HepG2 (cell line): ENCODE data around the gene TIMP4. TPM values are rescaled to one million over a fixed set of nuclear protein-coding genes. Genes with fewer than 3 reads are reported as not detected.

Experiments
- ATAC-seq: fragments of 200-7000 bp; cut with Tn5 transposase; 3 replicates; pipeline ENCODE4 v1.9.1; 2020; ENCODE audit warnings: mild to moderate bottlenecking, moderate library complexity
- BruUV-seq: library from RNA; stranded (reverse); fragments of 400-500 nt; replicated peaks from 2 replicates; lab custom pipeline; 2021; lab: Mats Ljungman, UMichigan
- CTCF ChIA-PET: fragments of 300-600 bp; formaldehyde crosslinking; extraction: SDS; loops from one replicate; lab custom pipeline; 2021; ENCODE audit warnings: low total read pairs, inconsistent platforms, low intra/inter-chr PET ratio; lab: Yijun Ruan, JAX
- POLR2A ChIA-PET: fragments of 350-600 bp; sonication (Branson Sonifier 250); formaldehyde crosslinking; loops from one replicate; lab custom pipeline; 2020; ENCODE audit warnings: antibody characterized with exemption, inconsistent platforms; lab: Yijun Ruan, JAX
- DNase-seq: peaks from one replicate; pipeline ENCODE4 v3.0.0-alpha.2; 2015; ENCODE audit warnings: low spot score
- FAIRE-seq: peaks from 3 replicates; lab custom pipeline; 2011; peaks lifted over from hg19 to GRCh38; lab: Jason Lieb, UNC
- H2AFZ ChIP-seq: one replicate; pipeline ENCODE4 v1.6.1; 2011; ENCODE audit warnings: low read length, inconsistent platforms
- H3K27ac ChIP-seq: fragments of 300-600 bp; 3 replicates; pipeline ENCODE4 v1.8.0; 2011; ENCODE audit warnings: mixed run types, mild to moderate bottlenecking, mixed read lengths, low read length, inconsistent platforms; ENCODE audit not compliant: insufficient read depth; ENCODE audit errors: extremely low read length
- H3K27me3 ChIP-seq, 2 experiments: fragments of 200-600 bp in 1 of 2; 2 replicates in 1 of 2; 3 replicates in 1 of 2; pipeline versions ENCODE4 v1.6.0 to v1.8.0; 2011; ENCODE audit warnings: low read length in 2 of 2, mild to moderate bottlenecking in 2 of 2, moderate library complexity in 2 of 2, inconsistent platforms in 1 of 2; ENCODE audit not compliant: insufficient read depth in 2 of 2, control insufficient read depth in 1 of 2
- H3K36me3 ChIP-seq, 2 experiments: fragments of 200-600 bp in 1 of 2; replicated peaks in 1 of 2; 2 replicates in 1 of 2; 3 replicates in 1 of 2; pipeline versions ENCODE4 v1.5.1 to v1.8.0; 2011; ENCODE audit warnings: low read length in 2 of 2, inconsistent platforms in 1 of 2; ENCODE audit not compliant: insufficient read depth in 2 of 2, control insufficient read depth in 1 of 2
- H3K4me1 ChIP-seq: 2 replicates; pipeline ENCODE4 v1.5.1; 2012; ENCODE audit warnings: low read length, inconsistent platforms; ENCODE audit not compliant: insufficient read depth
- H3K4me2 ChIP-seq: 2 replicates; pipeline ENCODE4 v1.6.0; 2011; ENCODE audit warnings: low read depth, low read length, inconsistent platforms
- H3K4me3 ChIP-seq, 3 experiments: fragments of 200-600 bp in 1 of 3; sonication (generic), shearing (Covaris generic) in 1 of 3; replicated peaks in 1 of 3; 2 replicates each; pipeline ENCODE4 v1.5.1; 2011 to 2016; ENCODE audit warnings: low read length in 3 of 3, inconsistent platforms in 2 of 3, low read depth in 2 of 3, mild to moderate bottlenecking in 2 of 3, control low read depth in 1 of 3, mixed read lengths in 1 of 3; ENCODE audit not compliant: insufficient read depth in 1 of 3
- H3K79me2 ChIP-seq: one replicate; pipeline ENCODE4 v1.6.1; 2011; ENCODE audit warnings: low read length, inconsistent platforms; ENCODE audit not compliant: insufficient read depth
- H3K9ac ChIP-seq: 2 replicates; pipeline ENCODE4 v1.6.0; 2011; ENCODE audit warnings: mild to moderate bottlenecking, low read depth, low read length, inconsistent platforms; ENCODE audit not compliant: insufficient read depth
- H3K9me3 ChIP-seq: 2 replicates; pipeline ENCODE4 v1.5.1; 2012; ENCODE audit warnings: mild to moderate bottlenecking, low read length
- H4K20me1 ChIP-seq: 2 replicates; pipeline ENCODE4 v1.6.0; 2011; ENCODE audit warnings: inconsistent platforms, mild to moderate bottlenecking, low read length, moderate library complexity; ENCODE audit not compliant: insufficient read depth
- ATF7 ChIP-seq, 2 experiments: fragments of 450-650 bp in 1 of 2; sonication (generic) in 1 of 2; formaldehyde crosslinking in 1 of 2; IDR thresholded peaks; 2 replicates each; pipeline versions ENCODE4 v1.4.0 to v1.6.1; 2016 to 2020; ENCODE audit warnings: antibody characterized with exemption in 1 of 2, mild to moderate bottlenecking in 1 of 2, missing genetic modification reagents in 1 of 2
- ATM ChIP-seq: fragments of 450-650 bp; IDR thresholded peaks from 2 replicates; pipeline ENCODE4 v1.7.1; 2017; ENCODE audit warnings: mild to moderate bottlenecking, borderline replicate concordance
- BRF2 ChIP-seq: sonication (generic); formaldehyde crosslinking; IDR thresholded peaks from 2 replicates; pipeline ENCODE4 v1.8.1; 2022; ENCODE audit warnings: mild to moderate bottlenecking, missing genetic modification reagents
- CBX1 ChIP-seq: IDR thresholded peaks from one replicate; pipeline ENCODE4 v1.6.1; 2016; ENCODE audit warnings: antibody characterized with exemption, low read depth
- CREM ChIP-seq, 2 experiments: sonication (generic) in 1 of 2; formaldehyde crosslinking in 1 of 2; IDR thresholded peaks; 2 replicates each; pipeline versions ENCODE4 v1.4.0 to v1.6.1; 2016 to 2020; ENCODE audit warnings: antibody characterized with exemption in 1 of 2, mild to moderate bottlenecking in 1 of 2, missing genetic modification reagents in 1 of 2
- E2F2 ChIP-seq: sonication (generic); formaldehyde crosslinking; IDR thresholded peaks from 2 replicates; pipeline ENCODE4 v1.4.0; 2020; ENCODE audit warnings: missing genetic modification reagents, borderline replicate concordance
- MAX ChIP-seq: IDR thresholded peaks from 2 replicates; pipeline ENCODE4 v1.6.1; 2012; ENCODE audit warnings: inconsistent platforms
- MED8 ChIP-seq: sonication (generic); formaldehyde crosslinking; IDR thresholded peaks from 2 replicates; pipeline ENCODE4 v1.8.1; 2023; ENCODE audit warnings: mild to moderate bottlenecking, missing genetic modification reagents; ENCODE audit not compliant: insufficient replicate concordance
- MIER3 ChIP-seq: IDR thresholded peaks from 2 replicates; pipeline ENCODE4 v1.6.1; 2016; ENCODE audit warnings: missing compliant biosample characterization, borderline replicate concordance
- PAWR ChIP-seq: sonication (generic); formaldehyde crosslinking; IDR thresholded peaks from 2 replicates; pipeline ENCODE4 v1.4.0; 2020; ENCODE audit warnings: missing genetic modification reagents, mild to moderate bottlenecking, borderline replicate concordance
- POLR2G ChIP-seq: fragments of 200-400 bp; formaldehyde crosslinking; IDR thresholded peaks from 2 replicates; pipeline ENCODE4 v1.6.1; 2018; ENCODE audit warnings: mild to moderate bottlenecking, low read depth, low read length, moderate library complexity
- RBAK ChIP-seq: sonication (generic); formaldehyde crosslinking; IDR thresholded peaks from 2 replicates; pipeline ENCODE4 v1.5.1; 2020; ENCODE audit warnings: mild to moderate bottlenecking, missing genetic modification reagents
- SP4 ChIP-seq: sonication (generic); formaldehyde crosslinking; IDR thresholded peaks from 2 replicates; pipeline ENCODE4 v1.8.1; 2023; ENCODE audit warnings: mild to moderate bottlenecking, missing genetic modification reagents
- ZBTB3 ChIP-seq: sonication (generic); formaldehyde crosslinking; IDR thresholded peaks from 2 replicates; pipeline ENCODE4 v1.4.0; 2020; ENCODE audit warnings: low read depth, mild to moderate bottlenecking, moderate library complexity, missing genetic modification reagents, borderline replicate concordance
- ZHX1 ChIP-seq: sonication (generic); formaldehyde crosslinking; IDR thresholded peaks from 2 replicates; pipeline ENCODE4 v1.8.1; 2022; ENCODE audit warnings: low read depth, mild to moderate bottlenecking, missing genetic modification reagents
- ZNF746 ChIP-seq: sonication (generic); formaldehyde crosslinking; IDR thresholded peaks from 2 replicates; pipeline ENCODE4 v1.8.0; 2022; ENCODE audit warnings: mild to moderate bottlenecking, missing genetic modification reagents
- ZNF839 ChIP-seq: sonication (generic); formaldehyde crosslinking; IDR thresholded peaks from 2 replicates; pipeline ENCODE4 v1.4.0; 2020; ENCODE audit warnings: missing genetic modification reagents, mild to moderate bottlenecking, borderline replicate concordance
- WGBS: methylation state at CpG from one replicate; pipeline ENCODE4 v1.1.6; 2017; ENCODE audit warnings: low lambda C conversion rate; 5-methylcytosine and 5-hydroxymethylcytosine counted together
- in situ Hi-C: cut with HindIII; loops from 2 replicates; pipeline ENCODE4 v1.10.0; 2017; ENCODE audit warnings: low pct_unique_long_range_greater_than_20kb; ENCODE audit not compliant: extremely low pct_ligation_motif_present
- intact Hi-C: fragments of 100-400 bp; cut with micrococcal nuclease; formaldehyde crosslinking; loops from one replicate; pipeline ENCODE4 v1.10.0; 2022; ENCODE audit not compliant: unreplicated experiment
- polyA plus RNA-seq, 8 experiments: library from polyadenylated mRNA; depleted of rRNA in 3 of 8; stranded (reverse) in 7 of 8; unstranded in 1 of 8; fragments of >200 nt; fragmentation: Illumina TruSeq in 4 of 8; extraction: Trizol in 4 of 8; gene quantifications; 2 replicates each; pipeline versions ENCODE4 v1.2.1 to v1.2.3, GENCODE V29; 2011 to 2016; ENCODE audit warnings: low read depth in 4 of 8, missing spikeins in 1 of 8, mixed read lengths in 1 of 8; ENCODE audit not compliant: insufficient read depth in 1 of 8
- total RNA-seq, 5 experiments: library from RNA; depleted of rRNA; stranded (reverse); fragments of >200 nt; fragmentation: Illumina TruSeq; extraction: Trizol; gene quantifications; 2 replicates each; pipeline ENCODE4 v1.2.3, GENCODE V29; 2016; ENCODE audit warnings: low read depth in 1 of 5

Gene TIMP4
- total and polyA plus RNA-seq, 2 of the 13 experiments (the other 11 are each of a cell fraction or from before 2014, with no cell fraction given): 0.05 to 0.07 TPM

GRCh38 chr3:12175137-12175593 is 16.5 kb upstream of the TIMP4 start:
- POLR2A ChIA-PET: no interaction called here
- in situ Hi-C loops (loop anchor here (5.0 kb wide), 1 partner anchor 38 kb away; no protein-coding TSS in a partner anchor), intact Hi-C loops (loop anchor here (5.0 kb wide), 1 partner anchor 307 kb away; the partner anchor contains the start of gene TSEN2)
- DNase-seq (no peak), ATAC-seq (no peak), FAIRE-seq (no peak)
- Histone ChIP-seq H3K36me3 (no peaks in the 10 kb centered on the region), H4K20me1 (no peaks in the 10 kb centered on the region), H2AFZ (no peak overlapping the region), H3K27me3 (no peaks in the 10 kb centered on the region), H3K9ac (no peak overlapping the region), H3K4me2 (no peak overlapping the region), H3K4me1 (no peaks in the 10 kb centered on the region), H3K9me3 (peaks cover 10% of the 10 kb centered on the region), H3K27ac (no peak overlapping the region), H3K4me3 (no peak overlapping the region), H3K79me2 (no peaks in the 10 kb centered on the region)
- CTCF ChIA-PET: interaction anchor here (1.5 to 3.8 kb wide), 3 partner anchors 36 to 231 kb away, joined by 5 to 33 read pairs (median 25); no protein-coding TSS in a partner anchor
- no peak for TF ChIP-seq PAWR (CRISPR knock-in tag)
- TF ChIP-seq CBX1: no peak
- no peak for TF ChIP-seq MIER3 (CRISPR knock-in tag)
- no peak for TF ChIP-seq ZBTB3
- no peak for TF ChIP-seq SP4
- no peak for TF ChIP-seq ATF7 (IDR thresholded peaks at IDR 0.05)
- TF ChIP-seq ATF7 (CRISPR knock-in tag; IDR thresholded peaks at IDR 0.05): no peak
- no peak for TF ChIP-seq MED8
- no peak for TF ChIP-seq ZNF746 (CRISPR knock-in tag)
- no peak for TF ChIP-seq ZNF839 (CRISPR knock-in tag)
- TF ChIP-seq ZHX1 (CRISPR knock-in tag): no peak
- TF ChIP-seq POLR2G: no peak
- no peak for TF ChIP-seq CREM (IDR thresholded peaks at IDR 0.05)
- TF ChIP-seq CREM (CRISPR knock-in tag; IDR thresholded peaks at IDR 0.05): no peak
- TF ChIP-seq ATM: no peak
- TF ChIP-seq RBAK: no peak
- TF ChIP-seq BRF2: no peak
- no peak for TF ChIP-seq E2F2 (CRISPR knock-in tag)
- no peak for TF ChIP-seq MAX
- 0% methylated on average over 1 of the region's 1 CpG for WGBS
- no TSS peak for BruUV-seq
